Ovary (tissue), 9 donors: ENCODE data around the gene PUS1. TPM values are rescaled to one million over a fixed set of nuclear protein-coding genes. Genes with fewer than 3 reads are reported as not detected.

ENCODE experiments used
- DNase-seq, 5 donors: peaks; one replicate each; pipeline ENCODE4 v3.0.0-alpha.2; 2019 to 2020
- H3K27ac ChIP-seq, 2 donors: fragments of 200-600 bp; one replicate each; pipeline versions ENCODE4 v1.5.1 to v1.8.0; 2019 to 2022
- H3K27me3 ChIP-seq: fragments of 200-600 bp; one replicate; pipeline ENCODE4 v1.8.0; 2022
- H3K36me3 ChIP-seq: fragments of 200-600 bp; sonication (generic); one replicate; pipeline ENCODE4 v1.5.1; 2019
- H3K4me1 ChIP-seq: one replicate; pipeline ENCODE4 v1.8.1; 2013; ENCODE audit warnings: mild to moderate bottlenecking, moderate library complexity; ENCODE audit not compliant: insufficient read depth
- H3K4me3 ChIP-seq: fragments of 200-600 bp; sonication (generic); one replicate; pipeline ENCODE4 v1.5.1; 2017
- H3K9me3 ChIP-seq, 2 donors: fragments of 200-600 bp in 1 of 2; sonication (generic) in 1 of 2; one replicate each; pipeline versions ENCODE4 v1.5.1 to v1.8.1; 2013 to 2019; ENCODE audit warnings: mild to moderate bottlenecking in 1 of 2, moderate library complexity in 1 of 2
- EP300 ChIP-seq: sonication (generic); formaldehyde crosslinking; IDR thresholded peaks from one replicate; pipeline ENCODE4 v1.6.1; 2017; ENCODE audit warnings: antibody characterized with exemption
- POLR2A ChIP-seq: fragments of 450-650 bp; IDR thresholded peaks from one replicate; pipeline ENCODE4 v1.6.1; 2017; ENCODE audit warnings: antibody characterized with exemption, mild to moderate bottlenecking, moderate library complexity
- WGBS, 3 donors: extraction: QIAGEN DNeasy Blood & Tissue Kit in 1 of 3; methylation state at CpG; one replicate each; pipeline versions ENCODE4 v1.1.5 to v1.1.7; 2013 to 2017; 5-methylcytosine and 5-hydroxymethylcytosine counted together
- intact Hi-C, 4 donors: fragments of 100-400 bp; cut with DNase I; formaldehyde crosslinking; loops; one replicate each; pipeline versions ENCODE4 v1.11.0 to v1.15.1; 2022 to 2023
- polyA plus RNA-seq, 2 donors: library from polyadenylated mRNA; stranded (reverse); fragments of 200-250 nt in 1 of 2; fragments of 350-450 nt in 1 of 2; fragmentation: Illumina TruSeq in 1 of 2; extraction: RNeasy Lipid Tissue Mini Kit (QIAGEN cat#74804) in 1 of 2; gene quantifications; one replicate each; pipeline ENCODE4 v1.2.3, GENCODE V29; 2013 to 2014
- total RNA-seq, 7 donors: library from RNA; depleted of rRNA in 2 of 7; stranded (reverse); fragments of >200 nt in 2 of 7; fragmentation: NEBNext Ultra II Directional in 3 of 7; extraction: Animal tissue kit (Norgen Biotek cat#: 25700) in 3 of 7; gene quantifications; one replicate each; pipeline versions ENCODE4 v1.1.0 to v1.2.4, GENCODE V29; 2016 to 2023
- TF ChIP-seq, protein P1 (sequence below), 3 donors: fragments of 450-650 bp in 2 of 3; fragments of 200-600 bp in 1 of 3; IDR thresholded peaks; one replicate each; pipeline versions ENCODE4 v1.5.1 to v1.8.0; 2016 to 2022; ENCODE audit warnings: antibody characterized with exemption in 3 of 3, mild to moderate bottlenecking in 1 of 3
- donor health status: DM: no; HTN: no; CAD: no; lungs with moderate emphysema.
- donor health status: DM: no; HTN: no; CAD: no.
- donor health status: Bipolar disorder and iron deficiency.
- donor health status: DM: yes; HTN: yes; CAD: no.
- donor health status: DM: no; HTN: no; CAD: no.
- donor health status: DM: yes; HTN: yes; CAD: no.

PUS1 gene
- total and polyA plus RNA-seq, 9 donors = 3.5 to 34.7 (median 15.9) TPM

DNA sequence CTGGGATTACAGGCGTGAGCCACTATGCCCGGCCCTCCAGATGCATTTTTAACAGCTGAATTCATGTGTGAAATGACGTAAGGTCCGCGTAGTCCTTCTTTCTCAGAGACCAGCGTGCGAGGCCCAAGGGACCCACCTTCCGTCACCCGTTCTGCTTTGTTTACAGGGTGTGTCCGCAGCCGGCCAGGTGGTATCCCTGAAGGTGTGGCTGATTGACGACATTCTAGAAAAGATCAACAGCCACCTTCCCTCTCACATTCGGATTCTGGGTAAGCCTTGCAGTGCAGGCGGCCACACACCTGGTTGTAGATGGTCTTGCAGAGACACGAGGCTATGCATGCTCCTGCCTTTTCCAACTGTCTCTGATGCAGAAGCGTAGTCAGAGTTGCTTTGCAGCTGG is 9.9 kb downstream of the PUS1 start:
- Histone ChIP-seq H3K9me3 (no peaks in the 10 kb centered on the region), H3K4me1 (no peaks in the 10 kb centered on the region), H3K36me3 (no peaks in the 10 kb centered on the region), H3K27ac (no peak overlapping the region), H3K27me3 (no peaks in the 10 kb centered on the region), H3K4me3 (no peak overlapping the region)
- WGBS, 3 donors = 92 to 93% (median 93%) methylated on average over 16 of the region's 16 CpGs
- TF ChIP-seq, protein P1, sequence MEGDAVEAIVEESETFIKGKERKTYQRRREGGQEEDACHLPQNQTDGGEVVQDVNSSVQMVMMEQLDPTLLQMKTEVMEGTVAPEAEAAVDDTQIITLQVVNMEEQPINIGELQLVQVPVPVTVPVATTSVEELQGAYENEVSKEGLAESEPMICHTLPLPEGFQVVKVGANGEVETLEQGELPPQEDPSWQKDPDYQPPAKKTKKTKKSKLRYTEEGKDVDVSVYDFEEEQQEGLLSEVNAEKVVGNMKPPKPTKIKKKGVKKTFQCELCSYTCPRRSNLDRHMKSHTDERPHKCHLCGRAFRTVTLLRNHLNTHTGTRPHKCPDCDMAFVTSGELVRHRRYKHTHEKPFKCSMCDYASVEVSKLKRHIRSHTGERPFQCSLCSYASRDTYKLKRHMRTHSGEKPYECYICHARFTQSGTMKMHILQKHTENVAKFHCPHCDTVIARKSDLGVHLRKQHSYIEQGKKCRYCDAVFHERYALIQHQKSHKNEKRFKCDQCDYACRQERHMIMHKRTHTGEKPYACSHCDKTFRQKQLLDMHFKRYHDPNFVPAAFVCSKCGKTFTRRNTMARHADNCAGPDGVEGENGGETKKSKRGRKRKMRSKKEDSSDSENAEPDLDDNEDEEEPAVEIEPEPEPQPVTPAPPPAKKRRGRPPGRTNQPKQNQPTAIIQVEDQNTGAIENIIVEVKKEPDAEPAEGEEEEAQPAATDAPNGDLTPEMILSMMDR (IDR thresholded peaks at IDR 0.05) = no peak
- intact Hi-C loops = no loop called here
- DNase-seq = peak in 2 of 5 donors; percentile 7 to 30

DNA sequence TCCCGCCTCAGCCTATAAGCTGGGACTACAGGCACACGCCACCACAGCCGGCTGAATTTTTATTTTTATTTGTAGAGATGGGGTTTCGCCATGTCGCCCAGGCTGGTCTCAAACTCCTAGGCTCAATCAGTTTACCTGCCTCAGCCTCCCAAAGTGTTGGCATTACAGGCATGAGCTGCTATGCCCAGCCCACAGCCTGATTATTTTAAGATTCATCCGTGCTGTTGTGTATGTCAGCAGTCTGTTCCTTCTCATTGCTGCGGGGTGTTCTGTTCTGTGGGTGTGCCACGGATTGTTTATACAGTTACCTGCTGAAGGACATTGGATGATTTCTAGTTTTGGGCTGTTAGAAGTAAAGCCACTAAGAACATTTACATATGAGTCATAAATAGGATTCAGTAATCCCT is 11.1 kb downstream of the PUS1 start:
- Histone ChIP-seq H3K9me3 (no peaks in the 10 kb centered on the region), H3K36me3 (no peaks in the 10 kb centered on the region), H3K4me3 (no peak overlapping the region), H3K27me3 (no peaks in the 10 kb centered on the region), H3K4me1 (no peaks in the 10 kb centered on the region), H3K27ac (no peak overlapping the region)
- peak in 1 of 5 donors; percentile 1 for DNase-seq
- intact Hi-C loops = no loop called here
- 74 to 84% (median 81%) methylated on average over 8 of the region's 8 CpGs for WGBS, 3 donors
- TF ChIP-seq, protein P1 (IDR thresholded peaks at IDR 0.05) = no peak
- TF ChIP-seq EP300 (no peak), POLR2A (no peak)

- H3K36me3 ChIP-seq = no peaks in the 10 kb centered on the region
- WGBS, 3 donors = 92 to 94% (median 93%) methylated on average over 46 of the region's 46 CpGs
- H3K9me3 ChIP-seq = no peaks in the 10 kb centered on the region
- intact Hi-C loops = no loop called here
- no peak overlapping the region for H3K27ac ChIP-seq
- H3K4me3 ChIP-seq = no peak overlapping the region
- DNase-seq = peak in 3 of 5 donors; percentile 16 to 30 (median 20)
- no peaks in the 10 kb centered on the region for H3K4me1 ChIP-seq
- no peaks in the 10 kb centered on the region for H3K27me3 ChIP-seq
- TF ChIP-seq, protein P1 (IDR thresholded peaks at IDR 0.05) = no peak
- TF ChIP-seq POLR2A (no peak), EP300 (no peak)
Measured at GRCh38 chr12:131941116-131941986, 12.3 kb downstream of the PUS1 start.

- no peaks in the 10 kb centered on the region for H3K9me3 ChIP-seq
- H3K4me1 ChIP-seq = no peaks in the 10 kb centered on the region
- H3K4me3 ChIP-seq = no peak overlapping the region
- no peaks in the 10 kb centered on the region for H3K27me3 ChIP-seq
- 90 to 95% (median 90%) methylated on average over 7 of the region's 7 CpGs for WGBS, 3 donors
- TF ChIP-seq, protein P1 (IDR thresholded peaks at IDR 0.05) = no peak
- no peak for TF ChIP-seq POLR2A
- no peak for TF ChIP-seq EP300
- intact Hi-C loops = no loop called here
- no peaks in the 10 kb centered on the region for H3K36me3 ChIP-seq
- peak in 2 of 5 donors; percentile 26 to 29 for DNase-seq
- H3K27ac ChIP-seq = no peak overlapping the region
Measured at GRCh38 chr12:131941987-131942341, 12.9 kb downstream of the PUS1 start.
